H1 (cell line): Measurements from ENCODE around the gene FRMPD2.

ENCODE experiments used
- CBX5 ChIP-seq: fragments of 300-800, 300-1000 bp; sonication (generic); IDR thresholded peaks from 2 replicates; pipeline ENCODE4 v1.7.1; 2016; ENCODE audit warnings: antibody characterized with exemption, low read length, low read depth
- FOSL1 ChIP-seq: IDR thresholded peaks from 2 replicates; pipeline ENCODE4 v1.6.1; 2011; ENCODE audit warnings: mild to moderate bottlenecking, low read depth, low read length, moderate library complexity; ENCODE audit not compliant: insufficient read depth
- JUND ChIP-seq: IDR thresholded peaks from 2 replicates; pipeline ENCODE4 v1.6.1; 2011; ENCODE audit warnings: mild to moderate bottlenecking, improper control_type of control experiment, low read length
- NRF1 ChIP-seq: IDR thresholded peaks from 2 replicates; pipeline ENCODE4 v1.6.1; 2011; ENCODE audit warnings: mild to moderate bottlenecking, low read depth, low read length, improper control_type of control experiment
- PHF8 ChIP-seq: fragments of 200-600 bp; sonication (generic); conservative IDR thresholded peaks from 2 replicates; pipeline ENCODE4 v1.7.1; 2012; ENCODE audit warnings: low read depth, mild to moderate bottlenecking, inconsistent platforms, low read length, moderate library complexity
- POLR2A ChIP-seq, 2 experiments: IDR thresholded peaks; 1 replicate in 1 of 2; 2 replicates in 1 of 2; pipeline ENCODE4 v1.6.1; 2011; ENCODE audit warnings: low read depth in 2 of 2, low read length in 2 of 2, mild to moderate bottlenecking in 2 of 2; ENCODE audit errors: control extremely low read depth in 1 of 2
- POLR2AphosphoS5 ChIP-seq: IDR thresholded peaks from 2 replicates; pipeline ENCODE4 v1.6.1; 2011; ENCODE audit warnings: low read depth, low read length
- SP4 ChIP-seq: IDR thresholded peaks from 2 replicates; pipeline ENCODE4 v1.6.1; 2012; ENCODE audit warnings: low read length, inconsistent platforms
- TEAD4 ChIP-seq: IDR thresholded peaks from 2 replicates; pipeline ENCODE4 v1.6.1; 2012; ENCODE audit warnings: low read depth, low read length, inconsistent platforms, mixed read lengths
- TF ChIP-seq, protein P1 (sequence below), 3 experiments: IDR thresholded peaks; 1 replicate in 2 of 3; 2 replicates in 1 of 3; pipeline versions ENCODE4 v1.5.1 to v1.6.1; 2011; ENCODE audit warnings: low read length in 3 of 3, mild to moderate bottlenecking in 3 of 3, inconsistent platforms in 2 of 3, low read depth in 1 of 3, moderate library complexity in 1 of 3; ENCODE audit not compliant: insufficient read depth in 1 of 3; ENCODE audit errors: control extremely low read depth in 1 of 3
- TF ChIP-seq, protein P2 (sequence below): IDR thresholded peaks from 2 replicates; pipeline ENCODE4 v1.6.1; 2012; ENCODE audit warnings: inconsistent platforms

DNA sequence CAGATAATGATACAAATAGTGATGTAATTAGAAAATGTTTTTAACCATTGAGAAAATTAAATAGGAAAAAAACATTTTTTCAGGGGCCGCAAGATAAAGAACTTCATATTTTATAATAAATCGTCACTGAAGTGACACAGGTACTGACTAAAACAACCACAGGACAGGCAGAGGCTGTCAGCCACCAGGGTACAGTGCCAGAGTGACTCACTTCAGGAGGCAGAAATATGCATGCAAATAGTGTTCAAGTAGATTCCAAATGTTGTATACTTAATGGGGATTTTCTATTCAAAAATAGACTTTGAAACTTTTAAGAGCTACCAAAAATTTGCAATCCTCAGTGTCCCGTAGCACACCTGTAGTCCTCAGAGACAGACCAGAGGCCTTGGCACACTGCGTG lies 68.6 kb downstream of the FRMPD2 start:
- TF ChIP-seq, protein P1, sequence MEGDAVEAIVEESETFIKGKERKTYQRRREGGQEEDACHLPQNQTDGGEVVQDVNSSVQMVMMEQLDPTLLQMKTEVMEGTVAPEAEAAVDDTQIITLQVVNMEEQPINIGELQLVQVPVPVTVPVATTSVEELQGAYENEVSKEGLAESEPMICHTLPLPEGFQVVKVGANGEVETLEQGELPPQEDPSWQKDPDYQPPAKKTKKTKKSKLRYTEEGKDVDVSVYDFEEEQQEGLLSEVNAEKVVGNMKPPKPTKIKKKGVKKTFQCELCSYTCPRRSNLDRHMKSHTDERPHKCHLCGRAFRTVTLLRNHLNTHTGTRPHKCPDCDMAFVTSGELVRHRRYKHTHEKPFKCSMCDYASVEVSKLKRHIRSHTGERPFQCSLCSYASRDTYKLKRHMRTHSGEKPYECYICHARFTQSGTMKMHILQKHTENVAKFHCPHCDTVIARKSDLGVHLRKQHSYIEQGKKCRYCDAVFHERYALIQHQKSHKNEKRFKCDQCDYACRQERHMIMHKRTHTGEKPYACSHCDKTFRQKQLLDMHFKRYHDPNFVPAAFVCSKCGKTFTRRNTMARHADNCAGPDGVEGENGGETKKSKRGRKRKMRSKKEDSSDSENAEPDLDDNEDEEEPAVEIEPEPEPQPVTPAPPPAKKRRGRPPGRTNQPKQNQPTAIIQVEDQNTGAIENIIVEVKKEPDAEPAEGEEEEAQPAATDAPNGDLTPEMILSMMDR (IDR thresholded peaks at IDR 0.05; ENCODE audit: control extremely low read depth in 1 of 3, insufficient read depth in 1 of 3, low read depth in 1 of 3, low read length in 3 of 3) = no peak
- TF ChIP-seq, protein P2, sequence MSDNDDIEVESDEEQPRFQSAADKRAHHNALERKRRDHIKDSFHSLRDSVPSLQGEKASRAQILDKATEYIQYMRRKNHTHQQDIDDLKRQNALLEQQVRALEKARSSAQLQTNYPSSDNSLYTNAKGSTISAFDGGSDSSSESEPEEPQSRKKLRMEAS = no peak
- TF ChIP-seq CBX5 (no peak), POLR2AphosphoS5 (no peak), JUND (no peak), POLR2A (IDR thresholded peaks at IDR 0.05; ENCODE audit: control extremely low read depth in 1 of 2, low read depth in 2 of 2, low read length in 2 of 2) (no peak), SP4 (no peak), TEAD4 (no peak), PHF8 (no peak), NRF1 (no peak), FOSL1 (no peak)
